Superior temporal gyrus (tissue), 1 donor: Measurements from ENCODE around the gene FGFBP3.

Experiments
- DNase-seq: peaks from one replicate; pipeline ENCODE4 v3.0.0-alpha.2; 2016; ENCODE audit errors: extremely low spot score

Gene FGFBP3

GRCh38 chr10:91909117-91909677, at the start of gene FGFBP3:
Gene FGFBP3, minus strand, starts transcription at chr10:91909486. Its CDS starts 517 bp downstream, at chr10:91908969.
- peak; percentile 41 for DNase-seq

GRCh38 chr10:91957091-91957490, 47.8 kb upstream of the FGFBP3 start:
- DNase-seq: no peak

GRCh38 chr10:91955114-91955513, 45.8 kb upstream of the FGFBP3 start:
- DNase-seq: no peak

GRCh38 chr10:91953600-91954160, 44.4 kb upstream of the FGFBP3 start:
- no peak for DNase-seq

GRCh38 chr10:91944880-91945630, 35.8 kb upstream of the FGFBP3 start:
- DNase-seq: no peak

- no peak for DNase-seq
Observed at GRCh38 chr10:91941426-91941825, 32.1 kb upstream of the FGFBP3 start.

- no peak for DNase-seq
Observed at GRCh38 chr10:91939653-91940052, 30.4 kb upstream of the FGFBP3 start.

GRCh38 chr10:91935886-91936285, 26.6 kb upstream of the FGFBP3 start:
- DNase-seq: no peak

- no peak for DNase-seq
Observed at GRCh38 chr10:91932737-91933136, 23.5 kb upstream of the FGFBP3 start.

GRCh38 chr10:91931526-91932190, 22.4 kb upstream of the FGFBP3 start:
- DNase-seq: no peak

GRCh38 chr10:91930939-91931338, 21.7 kb upstream of the FGFBP3 start:
- no peak for DNase-seq

- no peak for DNase-seq
Observed at GRCh38 chr10:91925022-91925320, 15.7 kb upstream of the FGFBP3 start.

- no peak for DNase-seq
Observed at GRCh38 chr10:91924212-91925021, 15.1 kb upstream of the FGFBP3 start.

GRCh38 chr10:91923371-91924211, 14.3 kb upstream of the FGFBP3 start, which contains the start of gene BTAF1:
Gene BTAF1, plus strand, starts transcription at chr10:91923770. Its CDS starts 307 bp downstream, at chr10:91924077.
- peak; percentile 98 for DNase-seq

- DNase-seq: no peak
Observed at GRCh38 chr10:91919651-91920050, 10.4 kb upstream of the FGFBP3 start.

GRCh38 chr10:91910467-91910866, 1.2 kb upstream of the FGFBP3 start:
- DNase-seq: no peak

- peak; percentile 82 for DNase-seq
Observed at GRCh38 chr10:91908337-91909116, 759 bp downstream of the FGFBP3 start.

GRCh38 chr10:91907914-91908336, 1.4 kb downstream of the FGFBP3 start:
- no peak for DNase-seq

- DNase-seq: no peak
Observed at GRCh38 chr10:91907033-91907594, 2.2 kb downstream of the FGFBP3 start.
